Measurements from ENCODE around the gene ASPRV1.
"Not testable (repeated sequence)": the region's sequence is repeated elsewhere in the genome, so short reads cannot be mapped to it uniquely, and the experiment has no call there.

Gene ASPRV1

GRCh38 chr2:69959425-69959824, 2.0 kb downstream of the ASPRV1 start:
- no peak for DNase-seq

GRCh38 chr2:69958480-69958879, 3.0 kb downstream of the ASPRV1 start:
- DNase-seq = no peak

- DNase-seq = no peak
Measured at GRCh38 chr2:69957965-69958364, 3.5 kb downstream of the ASPRV1 start.

GRCh38 chr2:69956475-69956979, 4.9 kb downstream of the ASPRV1 start:
- no peak for DNase-seq

- DNase-seq = no peak
Measured at GRCh38 chr2:69955029-69955428, 6.4 kb downstream of the ASPRV1 start.

- no peak for DNase-seq
Measured at GRCh38 chr2:69954084-69954483, 7.3 kb downstream of the ASPRV1 start.

GRCh38 chr2:69952336-69953115, 8.9 kb downstream of the ASPRV1 start:
- no peak for DNase-seq

GRCh38 chr2:69950671-69951070, 10.8 kb downstream of the ASPRV1 start:
- DNase-seq = not testable (repeated sequence)

- no peak for DNase-seq
Measured at GRCh38 chr2:69950241-69950640, 11.2 kb downstream of the ASPRV1 start.

- no peak for DNase-seq
Measured at GRCh38 chr2:69948963-69949645, 12.3 kb downstream of the ASPRV1 start.

- no peak for DNase-seq
Measured at GRCh38 chr2:69948032-69948962, 13.1 kb downstream of the ASPRV1 start.

GRCh38 chr2:69947325-69947931, 14.0 kb downstream of the ASPRV1 start:
- DNase-seq = no peak

GRCh38 chr2:69946351-69947324, 14.8 kb downstream of the ASPRV1 start:
- DNase-seq = peak; percentile 48 to 52

- no peak for DNase-seq
Measured at GRCh38 chr2:69945941-69946340, 15.5 kb downstream of the ASPRV1 start.

GRCh38 chr2:69945441-69945840, 16.0 kb downstream of the ASPRV1 start:
- DNase-seq = no peak

GRCh38 chr2:69944756-69945155, 16.7 kb downstream of the ASPRV1 start:
- no peak for DNase-seq

- no peak for DNase-seq
Measured at GRCh38 chr2:69943843-69944525, 17.4 kb downstream of the ASPRV1 start.

GRCh38 chr2:69943000-69943842, 18.2 kb downstream of the ASPRV1 start:
- DNase-seq = no peak

GRCh38 chr2:69940691-69941090, 20.7 kb downstream of the ASPRV1 start:
- DNase-seq = no peak

- no peak for DNase-seq
Measured at GRCh38 chr2:69939722-69940121, 21.7 kb downstream of the ASPRV1 start.

Measured in activated CD4-positive, alpha-beta T cell treated with anti-CD3 and anti-CD28 coated beads for 4 hours (primary cell).